WTC11 (cell line): Measurements from ENCODE around the gene SAFB2.

Experiments
- TF ChIP-seq, protein P1 (sequence below): sonication (generic); formaldehyde crosslinking; IDR thresholded peaks from 2 replicates; pipeline ENCODE4 v1.8.1; 2023; ENCODE audit warnings: mild to moderate bottlenecking, missing genetic modification reagents, moderate library complexity
- TF ChIP-seq, protein P2 (sequence below): sonication (generic); formaldehyde crosslinking; IDR thresholded peaks from 2 replicates; pipeline ENCODE4 v1.8.1; 2023; ENCODE audit warnings: mild to moderate bottlenecking, missing genetic modification reagents
- TF ChIP-seq, protein P3 (sequence below): sonication (generic); formaldehyde crosslinking; IDR thresholded peaks from 2 replicates; pipeline ENCODE4 v1.8.1; 2022; ENCODE audit warnings: low read depth, missing genetic modification reagents, borderline replicate concordance

DNA sequence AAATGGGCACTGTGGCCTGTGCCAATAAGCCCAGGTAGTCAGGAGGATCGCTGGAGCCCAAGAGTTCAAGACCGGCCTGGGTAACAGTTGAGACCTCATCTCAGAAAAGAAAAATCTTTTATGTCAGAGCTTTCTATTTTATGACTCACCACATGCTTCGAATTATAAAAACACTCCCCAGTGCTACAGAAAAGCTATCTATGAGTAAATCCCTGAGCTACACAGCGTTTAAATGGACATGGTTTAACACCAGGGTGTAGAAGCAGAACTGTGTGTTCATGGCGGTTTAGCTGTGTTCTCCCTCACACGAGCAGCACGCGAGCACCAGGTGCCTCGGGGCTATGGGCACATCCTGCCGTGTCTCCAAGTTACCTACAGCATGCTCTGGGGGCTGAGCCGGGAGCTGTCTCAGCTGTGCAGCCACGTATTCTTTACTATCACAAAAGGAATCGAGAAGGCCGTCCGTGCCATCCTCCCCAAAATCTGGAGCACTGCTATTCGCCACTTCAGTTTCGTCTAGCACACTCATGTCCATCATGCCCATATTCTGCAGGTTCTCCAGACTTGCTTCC is 6.7 kb downstream of the SAFB2 start:
- TF ChIP-seq, protein P1, sequence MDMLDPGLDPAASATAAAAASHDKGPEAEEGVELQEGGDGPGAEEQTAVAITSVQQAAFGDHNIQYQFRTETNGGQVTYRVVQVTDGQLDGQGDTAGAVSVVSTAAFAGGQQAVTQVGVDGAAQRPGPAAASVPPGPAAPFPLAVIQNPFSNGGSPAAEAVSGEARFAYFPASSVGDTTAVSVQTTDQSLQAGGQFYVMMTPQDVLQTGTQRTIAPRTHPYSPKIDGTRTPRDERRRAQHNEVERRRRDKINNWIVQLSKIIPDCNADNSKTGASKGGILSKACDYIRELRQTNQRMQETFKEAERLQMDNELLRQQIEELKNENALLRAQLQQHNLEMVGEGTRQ (CRISPR knock-in tag), result no peak
- TF ChIP-seq, protein P2, sequence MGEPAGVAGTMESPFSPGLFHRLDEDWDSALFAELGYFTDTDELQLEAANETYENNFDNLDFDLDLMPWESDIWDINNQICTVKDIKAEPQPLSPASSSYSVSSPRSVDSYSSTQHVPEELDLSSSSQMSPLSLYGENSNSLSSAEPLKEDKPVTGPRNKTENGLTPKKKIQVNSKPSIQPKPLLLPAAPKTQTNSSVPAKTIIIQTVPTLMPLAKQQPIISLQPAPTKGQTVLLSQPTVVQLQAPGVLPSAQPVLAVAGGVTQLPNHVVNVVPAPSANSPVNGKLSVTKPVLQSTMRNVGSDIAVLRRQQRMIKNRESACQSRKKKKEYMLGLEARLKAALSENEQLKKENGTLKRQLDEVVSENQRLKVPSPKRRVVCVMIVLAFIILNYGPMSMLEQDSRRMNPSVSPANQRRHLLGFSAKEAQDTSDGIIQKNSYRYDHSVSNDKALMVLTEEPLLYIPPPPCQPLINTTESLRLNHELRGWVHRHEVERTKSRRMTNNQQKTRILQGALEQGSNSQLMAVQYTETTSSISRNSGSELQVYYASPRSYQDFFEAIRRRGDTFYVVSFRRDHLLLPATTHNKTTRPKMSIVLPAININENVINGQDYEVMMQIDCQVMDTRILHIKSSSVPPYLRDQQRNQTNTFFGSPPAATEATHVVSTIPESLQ, result no peak
- TF ChIP-seq, protein P3, sequence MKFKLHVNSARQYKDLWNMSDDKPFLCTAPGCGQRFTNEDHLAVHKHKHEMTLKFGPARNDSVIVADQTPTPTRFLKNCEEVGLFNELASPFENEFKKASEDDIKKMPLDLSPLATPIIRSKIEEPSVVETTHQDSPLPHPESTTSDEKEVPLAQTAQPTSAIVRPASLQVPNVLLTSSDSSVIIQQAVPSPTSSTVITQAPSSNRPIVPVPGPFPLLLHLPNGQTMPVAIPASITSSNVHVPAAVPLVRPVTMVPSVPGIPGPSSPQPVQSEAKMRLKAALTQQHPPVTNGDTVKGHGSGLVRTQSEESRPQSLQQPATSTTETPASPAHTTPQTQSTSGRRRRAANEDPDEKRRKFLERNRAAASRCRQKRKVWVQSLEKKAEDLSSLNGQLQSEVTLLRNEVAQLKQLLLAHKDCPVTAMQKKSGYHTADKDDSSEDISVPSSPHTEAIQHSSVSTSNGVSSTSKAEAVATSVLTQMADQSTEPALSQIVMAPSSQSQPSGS (CRISPR knock-in tag), result no peak
